NB4 (cell line): ENCODE data around the gene BOD1.
A peak's percentile ranks its signal among the peaks of the same experiment; 100 is the strongest.

Experiments used
- DNase-seq: peaks from one replicate; pipeline ENCODE4 v3.0.0; 2010; ENCODE audit warnings: low read depth
- H3K4me3 ChIP-seq: one replicate; pipeline ENCODE4 v1.5.1; 2011; ENCODE audit warnings: mild to moderate bottlenecking, low read depth, low read length, moderate library complexity
- CTCF ChIP-seq: IDR thresholded peaks from one replicate; pipeline ENCODE4 v1.5.1; 2012; ENCODE audit warnings: low read depth, low read length
- MAX ChIP-seq: IDR thresholded peaks from 2 replicates; pipeline ENCODE4 v1.6.1; 2011; ENCODE audit warnings: low read depth, low read length
- MYC ChIP-seq: IDR thresholded peaks from 2 replicates; pipeline ENCODE4 v1.6.1; 2011; ENCODE audit warnings: low read depth, low read length
- POLR2A ChIP-seq: IDR thresholded peaks from 2 replicates; pipeline ENCODE4 v1.6.1; 2011; ENCODE audit warnings: mild to moderate bottlenecking; ENCODE audit not compliant: insufficient read length; ENCODE audit errors: extremely low read depth

The BOD1 gene

DNA sequence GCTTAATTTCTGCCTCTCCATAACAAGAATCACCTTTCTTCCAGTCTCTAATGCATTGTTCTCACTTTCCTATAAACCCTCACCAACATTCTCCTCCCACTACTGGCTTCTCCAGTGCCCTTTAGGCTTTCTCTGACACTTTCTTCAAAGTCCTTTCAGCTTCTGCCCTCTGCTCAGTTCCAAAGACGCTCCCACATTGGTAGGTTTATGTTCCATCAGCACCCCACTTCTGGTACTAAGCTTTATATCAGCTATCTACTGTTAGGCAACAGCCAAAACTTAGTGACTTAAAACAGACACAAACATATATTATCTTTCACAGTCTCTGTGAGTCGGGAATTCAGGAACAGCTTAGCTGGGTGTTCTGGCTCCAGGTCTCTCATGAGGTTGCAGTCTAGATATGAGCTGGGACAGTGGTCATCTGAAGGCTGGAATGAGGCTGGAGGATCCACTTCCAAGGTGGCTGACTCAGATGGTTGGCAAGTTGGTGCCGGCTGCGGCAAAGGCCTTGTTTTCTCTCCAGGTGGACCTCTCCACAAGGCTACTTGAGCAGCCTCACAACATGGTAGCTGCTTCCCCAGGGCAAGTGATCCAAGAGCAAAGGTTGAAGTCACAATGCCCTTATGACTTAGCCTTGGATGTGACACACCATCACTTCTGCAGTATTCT lies 37.4 kb downstream of the BOD1 start:
- H3K4me3 ChIP-seq = no peak overlapping the region
- TF ChIP-seq MYC = no peak
- DNase-seq = no peak

DNA sequence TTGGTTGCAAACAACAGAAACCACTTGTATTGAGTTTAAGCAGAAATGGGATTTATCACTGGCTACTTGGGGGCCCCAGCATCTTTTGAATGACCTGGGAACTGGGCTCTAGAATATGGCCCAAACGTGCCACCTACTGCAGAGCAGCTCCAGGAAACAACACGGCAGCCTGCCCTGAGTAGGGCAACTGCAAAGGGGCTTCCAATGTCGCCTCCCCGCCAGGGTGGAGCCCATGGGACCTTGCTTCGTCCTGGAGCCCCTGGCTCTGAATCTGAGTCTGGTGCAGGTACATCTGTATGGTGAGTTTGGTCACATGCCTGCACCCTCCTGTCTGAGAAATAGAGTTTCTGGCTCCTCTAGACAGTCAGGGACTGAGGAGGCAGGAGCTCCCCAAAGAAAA lies 38.6 kb downstream of the BOD1 start:
- no peak for DNase-seq
- TF ChIP-seq CTCF = no peak
- TF ChIP-seq MYC = no peak
- no peak for TF ChIP-seq POLR2A
- TF ChIP-seq MAX = no peak
- no peak overlapping the region for H3K4me3 ChIP-seq

- no peak for DNase-seq
- no peak overlapping the region for H3K4me3 ChIP-seq
- TF ChIP-seq CTCF (no peak), MYC (no peak), MAX (no peak), POLR2A (no peak)
Measured at GRCh38 chr5:173577166-173577565, 39.3 kb downstream of the BOD1 start.

GRCh38 chr5:173575985-173576384 lies 40.5 kb downstream of the BOD1 start:
- H3K4me3 ChIP-seq = no peak overlapping the region
- DNase-seq = no peak
- TF ChIP-seq CTCF (no peak), MYC (no peak), MAX (no peak), POLR2A (no peak)

GRCh38 chr5:173574983-173575382 lies 41.5 kb downstream of the BOD1 start:
- no peak overlapping the region for H3K4me3 ChIP-seq
- no peak for TF ChIP-seq MAX
- TF ChIP-seq POLR2A = no peak
- no peak for TF ChIP-seq MYC
- TF ChIP-seq CTCF = no peak
- DNase-seq = no peak

DNA sequence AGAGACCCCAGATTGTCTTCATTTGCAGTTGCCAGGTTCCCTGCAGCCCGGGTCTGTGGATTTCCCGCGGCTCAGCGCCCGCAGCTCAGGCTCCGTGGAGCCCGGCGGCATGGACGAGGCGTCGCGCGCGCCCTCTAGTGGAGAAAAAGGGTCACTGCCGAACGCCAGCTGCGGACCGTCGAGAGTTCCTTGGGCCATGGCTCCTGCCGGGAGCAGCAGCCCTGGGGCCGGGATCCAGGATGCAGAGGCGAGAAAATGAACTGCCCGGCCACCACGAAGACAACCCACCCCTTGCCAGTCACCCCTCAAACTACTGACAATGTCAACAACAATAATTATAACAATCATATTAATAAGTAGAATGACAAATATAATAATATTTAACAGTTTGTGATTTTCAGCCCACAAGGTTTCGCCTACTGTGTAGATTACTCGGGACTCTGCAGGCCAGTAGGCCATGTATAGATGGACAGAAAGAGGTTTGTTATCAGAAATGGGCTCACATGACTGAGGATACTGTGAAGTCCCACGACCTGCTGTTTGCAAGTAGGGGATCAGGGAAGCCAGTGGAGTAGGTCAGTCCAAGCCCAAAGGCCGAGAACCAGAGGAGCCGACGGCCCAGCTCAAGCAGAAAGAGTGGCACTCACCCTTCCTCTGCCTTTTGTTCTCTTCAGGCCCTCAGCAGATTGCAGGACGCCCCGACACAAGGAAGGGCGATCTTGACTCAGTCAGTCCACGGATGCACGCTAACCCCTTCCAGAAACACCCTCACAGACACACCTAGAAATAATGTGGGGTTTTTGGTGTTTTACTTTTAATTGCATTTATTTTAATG lies 43.1 kb downstream of the BOD1 start:
- TF ChIP-seq MYC (peak; percentile 56), CTCF (peak; percentile 75), POLR2A (no peak), MAX (peak; percentile 27; the same call in 1 of the 2 replicates)
- DNase-seq = peak; percentile 52
- H3K4me3 ChIP-seq = no peak overlapping the region
